AG04449 (cell line): ENCODE measurements around the gene KRT78.

ENCODE experiments used
- CTCF ChIA-PET: fragments of 350-600 bp; formaldehyde crosslinking; extraction: SDS; loops from one replicate; lab custom pipeline; 2021; ENCODE audit warnings: antibody characterized with exemption; lab: Yijun Ruan, JAX
- POLR2A ChIA-PET: fragments of 400-600, 350-600 bp; formaldehyde crosslinking; extraction: SDS; loops from one replicate; lab custom pipeline; 2020; ENCODE audit warnings: antibody characterized with exemption, inconsistent platforms; lab: Yijun Ruan, JAX
- DNase-seq: peaks from one replicate; pipeline ENCODE4 v3.0.0-alpha.2; 2010; ENCODE audit warnings: low read depth, low spot score
- H3K4me3 ChIP-seq: 2 replicates; pipeline ENCODE4 v1.5.1; 2011; ENCODE audit warnings: low read depth, mild to moderate bottlenecking, control low read depth, low read length
- CTCF ChIP-seq: IDR thresholded peaks from one replicate; pipeline ENCODE4 v1.5.1; 2011; ENCODE audit warnings: mild to moderate bottlenecking, moderate library complexity, low read length, control low read depth, inconsistent platforms; ENCODE audit not compliant: insufficient read depth; ENCODE audit errors: missing control alignments

The KRT78 gene

DNA sequence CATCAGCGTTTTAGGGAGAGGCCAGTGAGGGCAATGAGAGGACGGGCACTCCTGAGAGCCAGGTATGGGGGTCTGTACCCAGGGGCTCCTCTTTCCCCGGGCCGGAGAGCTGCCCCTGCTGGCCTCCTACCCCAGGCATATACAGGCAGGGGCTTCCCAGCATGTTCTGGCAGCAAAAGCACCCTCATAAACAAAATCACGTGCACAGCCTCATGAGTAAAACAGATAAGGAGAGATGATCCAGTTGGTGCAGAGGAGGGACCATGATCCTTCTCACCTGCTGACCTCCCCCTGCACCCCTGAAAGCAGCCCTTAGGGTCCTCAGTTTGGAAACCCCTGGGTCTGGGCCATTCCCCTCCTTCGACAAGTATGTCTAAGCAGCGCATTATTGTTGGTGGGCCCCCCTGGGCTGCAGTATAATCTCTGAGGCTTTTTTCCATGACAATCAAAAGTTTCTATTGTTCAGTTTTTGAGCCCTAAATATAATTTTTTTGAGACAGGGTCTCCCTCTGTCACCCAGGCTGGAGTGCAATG is 29.8 kb downstream of the KRT78 start:
- no peak overlapping the region for H3K4me3 ChIP-seq
- no peak for TF ChIP-seq CTCF
- ChIA-PET CTCF (no interaction called here), POLR2A (no interaction called here)
- DNase-seq, result no peak

DNA sequence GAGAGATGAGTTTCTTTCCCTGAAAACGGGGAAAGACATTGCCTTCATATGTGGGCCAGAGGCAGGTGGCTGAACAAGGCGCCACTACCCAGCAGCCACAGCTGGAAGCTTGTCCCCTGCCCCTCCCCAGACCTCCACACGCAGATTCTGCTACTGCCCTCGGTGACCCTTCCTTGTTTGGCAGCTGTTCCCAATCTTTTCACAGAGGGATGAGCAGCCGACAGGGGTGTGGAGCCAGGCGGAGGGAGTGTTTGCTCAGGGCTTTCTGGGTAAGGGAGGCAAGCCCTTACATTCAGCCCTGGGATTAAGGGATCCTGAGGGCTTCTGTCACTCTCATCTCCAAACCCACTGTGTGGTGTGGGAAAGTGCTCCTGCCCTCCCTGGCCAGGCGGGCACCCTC is 30.4 kb downstream of the KRT78 start:
- DNase-seq, result no peak
- POLR2A ChIA-PET, result no interaction called here
- no peak overlapping the region for H3K4me3 ChIP-seq
- TF ChIP-seq CTCF, result no peak
- CTCF ChIA-PET, result interaction anchor here (1.1 kb wide), 1 partner anchor 66 kb away, joined by 3 read pairs; no protein-coding TSS in a partner anchor

DNA sequence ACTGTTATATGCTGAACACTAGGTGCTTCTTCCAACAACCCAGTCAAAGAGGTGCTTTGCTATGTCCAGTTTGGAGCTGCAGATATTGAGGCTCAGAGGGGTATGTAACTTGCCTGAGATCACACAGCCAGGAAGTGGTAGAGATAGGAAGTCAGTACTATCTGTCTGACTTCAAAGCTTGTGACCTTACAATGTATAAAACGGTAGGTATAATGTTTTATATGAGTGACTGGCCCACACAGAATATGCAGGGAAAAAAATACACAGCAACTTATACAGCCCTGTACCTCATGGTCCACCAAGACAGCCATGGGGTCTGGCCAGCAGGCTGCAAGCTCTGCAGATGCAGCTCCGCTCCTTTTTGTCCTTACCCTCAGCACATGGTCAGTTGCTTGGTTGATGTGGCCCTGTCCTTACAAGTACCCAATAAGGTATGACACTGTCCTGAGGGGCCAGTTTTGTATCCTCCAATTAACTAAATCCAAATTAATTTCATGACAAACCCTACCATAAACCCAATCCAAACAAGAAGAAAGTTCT is 31.0 kb downstream of the KRT78 start:
- CTCF ChIA-PET, result interaction anchor here (1.1 kb wide), 1 partner anchor 67 kb away, joined by 3 read pairs; no protein-coding TSS in a partner anchor
- DNase-seq, result no peak
- POLR2A ChIA-PET, result no interaction called here
- TF ChIP-seq CTCF, result no peak
- H3K4me3 ChIP-seq, result no peak overlapping the region

GRCh38 chr12:52817003-52817698 is 31.6 kb downstream of the KRT78 start:
- H3K4me3 ChIP-seq, result no peak overlapping the region
- ChIA-PET CTCF (interaction anchor here (1.1 kb wide), 1 partner anchor 68 kb away, joined by 3 read pairs; no protein-coding TSS in a partner anchor), POLR2A (no interaction called here)
- no peak for DNase-seq
- TF ChIP-seq CTCF, result no peak

GRCh38 chr12:52815676-52816588 is 32.9 kb downstream of the KRT78 start:
- H3K4me3 ChIP-seq, result no peak overlapping the region
- no peak for TF ChIP-seq CTCF
- CTCF ChIA-PET, result no interaction called here
- DNase-seq, result no peak
- POLR2A ChIA-PET, result no interaction called here

DNA sequence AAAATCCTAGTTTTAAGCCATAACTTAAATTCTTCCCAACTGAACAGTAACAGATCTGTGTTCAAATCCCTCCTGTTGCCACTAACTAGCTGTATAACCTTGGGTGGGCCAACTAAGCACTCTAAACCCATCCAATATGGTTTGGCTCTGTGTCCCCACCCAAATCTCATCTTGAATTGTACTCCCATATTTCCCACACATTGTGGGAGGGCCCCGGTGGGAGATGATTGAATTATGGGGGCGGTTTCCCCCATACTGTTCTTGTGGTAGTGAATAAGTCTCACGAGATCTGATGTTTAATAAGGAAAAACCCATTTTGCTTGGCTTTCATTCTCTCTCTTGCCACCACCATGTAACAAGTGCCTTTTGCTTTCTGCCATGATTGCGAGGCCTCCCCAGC is 33.6 kb downstream of the KRT78 start:
- CTCF ChIA-PET, result no interaction called here
- no peak for TF ChIP-seq CTCF
- DNase-seq, result no peak
- POLR2A ChIA-PET, result interaction anchor here (0.7 kb wide), 1 partner anchor 475 kb away, joined by 3 read pairs; no protein-coding TSS in a partner anchor
- no peak overlapping the region for H3K4me3 ChIP-seq
